ENCODE results near the gene ASB14.

The ASB14 gene

GRCh38 chr3:57261929-57262328, 30.6 kb downstream of the ASB14 start:
- intact Hi-C loops (cut with DNase I) = no loop called here
- DNase-seq = no peak

DNA sequence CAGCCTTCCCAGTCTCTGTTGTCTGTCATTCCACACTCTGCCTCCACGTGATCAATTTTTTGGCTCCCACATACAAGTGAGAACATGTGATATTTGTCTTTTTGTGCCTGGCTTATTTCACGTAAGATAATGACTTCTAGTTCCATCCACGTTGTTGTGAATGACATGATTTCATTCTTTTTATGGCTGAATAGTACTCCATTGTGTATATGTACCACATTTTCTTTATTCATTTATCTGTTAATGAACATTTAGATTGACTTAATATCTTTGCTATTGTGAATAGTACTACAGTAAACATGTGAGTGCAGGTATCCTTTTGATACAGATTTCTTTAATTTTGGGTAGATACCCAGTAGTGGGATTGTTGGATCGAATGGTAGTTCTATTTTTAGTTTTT, 31.4 kb downstream of the ASB14 start:
- intact Hi-C loops (cut with DNase I) = no loop called here
- no peak for DNase-seq

GRCh38 chr3:57257678-57258077, 34.8 kb downstream of the ASB14 start:
- DNase-seq = no peak
- intact Hi-C loops (cut with DNase I) = no loop called here

DNA sequence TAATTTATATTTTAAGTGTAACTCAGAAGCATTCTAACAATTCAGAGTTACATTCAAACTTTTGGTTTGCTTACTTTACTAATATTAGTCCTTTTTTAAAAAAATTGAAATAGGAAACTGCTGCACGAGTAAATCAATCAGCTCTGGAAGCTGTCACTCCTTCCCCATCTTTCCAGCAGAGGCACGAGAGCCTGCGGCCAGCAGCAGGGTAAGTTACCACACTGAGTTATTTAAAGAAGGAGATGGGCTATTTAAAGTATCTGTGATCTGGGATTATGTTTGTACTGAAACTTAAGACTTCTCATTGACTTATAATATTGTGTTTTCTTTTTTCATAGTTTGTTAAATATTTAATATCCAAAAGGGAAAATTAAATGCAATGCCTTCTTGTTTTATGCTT, 35.6 kb downstream of the ASB14 start:
- intact Hi-C loops (cut with DNase I) = no loop called here

DNA sequence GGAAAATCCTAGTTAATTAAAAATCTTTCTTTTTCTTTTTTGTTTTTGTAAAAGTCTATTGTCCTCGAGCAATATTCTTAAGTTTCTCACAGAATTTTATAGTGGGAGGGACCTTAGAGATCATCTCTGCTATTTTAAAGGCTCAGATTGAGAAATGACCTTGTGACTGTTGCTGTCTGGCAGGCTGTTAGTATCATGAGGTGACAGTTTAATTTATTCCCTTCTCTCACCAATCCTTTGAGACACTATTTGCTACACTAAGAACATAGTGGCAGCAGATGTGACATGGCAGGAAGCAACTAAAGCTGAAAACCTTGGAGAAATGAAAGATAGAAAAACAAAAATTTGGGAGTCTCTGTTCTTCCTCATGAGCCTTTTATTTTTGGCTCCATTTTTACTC, 40.1 kb downstream of the ASB14 start:
- intact Hi-C loops (cut with DNase I) = no loop called here
- DNase-seq = no peak

More for the DNA sequence above, 35.6 kb downstream of the ASB14 start:
- no peak for DNase-seq

DNA sequence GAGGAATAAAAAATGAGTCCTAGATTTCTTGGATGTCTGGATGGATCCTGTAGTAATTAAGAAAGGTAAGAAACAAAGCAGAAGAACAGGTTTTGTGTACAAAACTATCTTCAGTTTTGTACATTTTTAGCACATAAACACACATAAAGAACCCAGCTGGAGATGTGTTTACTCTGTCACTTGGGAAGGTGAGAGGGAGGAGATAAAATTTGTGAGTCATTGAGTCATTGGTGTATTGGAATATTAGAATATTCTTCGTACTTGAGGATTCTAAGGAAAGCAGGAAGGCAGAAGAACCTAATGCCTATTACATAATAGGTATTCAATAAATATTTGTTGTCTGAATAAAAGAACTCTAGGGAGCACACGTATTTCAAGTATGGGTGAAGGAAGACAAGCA, 47.5 kb downstream of the ASB14 start:
- no peak for DNase-seq
- intact Hi-C loops (cut with DNase I) = no loop called here

DNA sequence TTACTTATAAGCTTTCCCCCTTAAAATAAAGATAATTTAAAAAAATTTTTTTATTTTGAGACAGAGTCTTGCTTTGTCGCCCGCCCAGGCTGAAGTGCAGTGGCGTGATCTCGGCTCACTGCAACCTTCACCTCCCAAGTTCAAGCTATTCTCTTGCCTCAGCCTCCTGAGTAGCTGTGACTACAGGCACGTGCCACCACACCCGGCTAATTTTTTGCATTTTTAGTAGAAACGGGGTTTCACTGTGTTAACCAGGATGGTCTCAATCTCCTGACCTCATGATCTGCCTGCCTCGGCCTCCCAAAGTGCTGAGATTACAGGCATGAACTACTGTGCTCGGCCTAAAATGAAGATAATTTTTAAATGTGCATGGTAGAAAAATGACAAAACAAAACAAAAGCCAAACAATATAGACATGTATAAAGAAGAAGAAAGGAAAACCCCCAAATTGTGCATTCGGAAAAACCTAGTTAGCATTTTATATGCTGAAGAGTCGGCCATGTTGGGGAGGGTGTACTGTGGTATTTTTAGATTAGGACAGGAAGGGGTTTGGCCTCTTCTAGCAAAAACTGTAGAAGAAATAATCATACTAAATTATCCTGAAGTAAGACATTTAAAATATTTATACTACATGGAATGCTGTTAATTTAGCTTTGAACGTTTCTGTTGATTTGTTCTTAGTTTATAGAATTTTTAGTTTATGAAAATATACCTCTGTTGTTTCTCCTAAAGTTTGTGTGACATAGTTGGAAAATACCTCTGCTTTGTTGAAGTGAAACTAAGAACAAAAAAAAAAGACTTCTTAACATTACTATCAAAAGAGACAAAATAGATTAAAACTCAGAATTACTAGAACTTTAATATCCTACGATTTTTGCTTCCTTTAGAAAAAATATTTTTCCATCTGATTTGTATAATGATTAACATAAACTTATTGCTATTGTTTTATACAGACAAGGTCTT, 57.6 kb downstream of the ASB14 start:
- intact Hi-C loops (cut with DNase I) = no loop called here
- no peak for DNase-seq

- DNase-seq = no peak
- intact Hi-C loops (cut with DNase I) = no loop called here
Observed at GRCh38 chr3:57233799-57234198, 58.7 kb downstream of the ASB14 start.

- DNase-seq = no peak
- intact Hi-C loops (cut with DNase I) = no loop called here
Observed at GRCh38 chr3:57230006-57230405, 62.5 kb downstream of the ASB14 start.

DNA sequence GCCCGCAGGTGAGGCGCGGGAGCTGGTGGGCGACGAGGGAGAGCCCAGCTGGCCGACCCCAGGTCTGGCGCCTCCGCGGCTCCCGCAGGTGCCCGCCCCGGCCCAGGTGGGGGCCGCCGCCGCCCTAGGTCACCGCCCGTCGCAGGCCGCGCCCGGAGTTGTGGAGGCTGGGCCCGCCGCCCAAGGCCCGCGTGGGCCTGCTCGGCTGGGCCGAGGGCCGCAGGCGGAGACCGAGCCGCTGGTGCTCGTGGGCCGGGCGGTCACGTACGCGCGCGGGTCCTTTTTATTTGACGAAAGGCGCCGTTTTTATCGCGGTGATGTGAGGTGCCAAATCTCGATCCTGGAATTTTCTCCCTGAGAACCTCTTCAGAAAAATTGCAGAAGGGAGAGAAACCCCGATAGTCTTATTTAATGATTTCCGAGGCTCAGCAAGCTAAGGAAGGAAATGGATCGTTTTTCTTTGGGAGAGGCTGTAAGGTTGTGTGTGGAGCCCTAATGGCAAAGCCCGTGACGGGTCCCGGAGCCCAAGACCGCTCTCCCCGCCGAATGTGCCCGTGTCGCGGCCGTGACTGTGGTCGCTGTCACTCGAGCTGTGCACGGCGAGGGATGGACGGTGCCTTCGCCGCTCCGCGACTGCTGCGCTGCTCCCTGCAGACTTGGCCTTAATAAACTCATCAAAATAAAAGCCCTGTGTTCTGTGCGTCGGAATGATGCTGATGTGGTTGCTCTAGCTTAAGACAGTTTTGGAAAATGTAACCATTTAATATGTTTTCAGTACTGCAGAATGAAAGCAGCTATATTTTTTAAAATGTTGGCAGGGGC, 64.3 kb downstream of the ASB14 start:
- DNase-seq = peak; percentile 45 to 94 (median 62)
- intact Hi-C loops (cut with DNase I) = loop anchor here (2.0 to 10.0 kb wide), 4 partner anchors 56 to 529 kb away; partner anchors contain the start of genes ARF4 and SLMAP

DNA sequence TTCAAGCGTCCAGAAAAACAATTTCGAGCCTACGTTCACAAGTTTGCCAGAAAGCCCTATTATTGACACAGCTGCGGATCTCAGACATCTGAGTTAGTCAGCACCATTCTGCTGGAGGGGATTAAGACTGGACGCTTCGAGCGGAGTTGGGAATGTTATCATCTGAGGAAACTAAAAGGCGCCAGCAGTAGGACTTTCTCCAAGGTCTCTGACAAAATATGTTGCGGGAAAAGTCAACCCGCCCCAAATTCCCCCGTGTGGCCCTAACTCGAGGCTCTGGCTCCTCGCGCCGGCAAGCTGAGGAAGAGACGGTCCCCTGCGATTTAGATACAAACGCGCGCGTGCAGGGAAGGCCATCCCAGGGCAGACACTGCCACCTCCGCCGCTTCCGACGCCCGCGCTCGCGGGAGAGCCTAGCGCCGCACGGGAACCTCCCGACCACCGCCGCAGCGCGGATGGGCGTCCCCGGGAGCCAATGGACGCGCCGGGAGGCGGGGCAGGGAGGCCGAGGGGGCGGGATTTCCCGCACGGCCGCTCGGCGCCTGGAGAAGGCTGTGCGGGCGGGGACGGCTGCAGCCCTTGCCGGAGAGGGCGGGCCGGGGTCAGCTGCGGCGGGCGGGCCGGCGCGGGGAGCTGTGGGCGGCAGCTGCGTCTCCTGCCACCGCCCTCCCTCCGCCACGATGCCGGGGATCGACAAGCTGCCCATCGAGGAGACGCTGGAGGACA, 65.1 kb downstream of the ASB14 start, which contains the start of gene APPL1:
TSS of gene APPL1 (plus strand) at position 526 of the 726 bp plus-strand sequence. CDS start at position 681, 155 bp downstream.
- peak; percentile 88 to 99 (median 92) for DNase-seq
- intact Hi-C loops (cut with DNase I) = loop anchor here (2.0 to 10.0 kb wide), 4 partner anchors 55 to 530 kb away; partner anchors contain the start of genes ARF4 and SLMAP

- DNase-seq = no peak
- intact Hi-C loops (cut with DNase I) = loop anchor here (2.0 to 10.0 kb wide), 4 partner anchors 54 to 531 kb away; partner anchors contain the start of genes ARF4 and SLMAP
Observed at GRCh38 chr3:57226176-57226575, 66.3 kb downstream of the ASB14 start.

DNA sequence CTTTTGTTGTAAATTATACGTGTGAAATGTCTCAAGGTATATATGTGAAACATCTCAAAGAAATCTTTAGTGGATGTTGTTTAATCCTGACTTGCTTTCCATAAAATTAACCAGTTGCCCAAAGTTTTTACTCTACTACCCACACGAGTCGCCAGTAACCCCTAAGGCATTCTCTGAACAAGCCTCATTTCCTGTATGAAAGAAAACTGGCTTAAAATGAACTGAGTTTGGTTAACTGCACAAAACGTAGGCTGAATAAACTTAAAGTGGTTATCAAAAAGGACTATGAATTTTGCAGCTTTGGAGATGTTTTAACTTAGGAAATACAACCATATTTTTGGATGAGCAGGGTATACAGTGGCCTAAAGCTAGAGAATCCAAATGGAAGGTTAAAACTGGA, 67.6 kb downstream of the ASB14 start:
- intact Hi-C loops (cut with DNase I) = loop anchor here (5.0 to 10.0 kb wide), 4 partner anchors 53 to 532 kb away; partner anchors contain the start of gene SLMAP
- DNase-seq = no peak

DNA sequence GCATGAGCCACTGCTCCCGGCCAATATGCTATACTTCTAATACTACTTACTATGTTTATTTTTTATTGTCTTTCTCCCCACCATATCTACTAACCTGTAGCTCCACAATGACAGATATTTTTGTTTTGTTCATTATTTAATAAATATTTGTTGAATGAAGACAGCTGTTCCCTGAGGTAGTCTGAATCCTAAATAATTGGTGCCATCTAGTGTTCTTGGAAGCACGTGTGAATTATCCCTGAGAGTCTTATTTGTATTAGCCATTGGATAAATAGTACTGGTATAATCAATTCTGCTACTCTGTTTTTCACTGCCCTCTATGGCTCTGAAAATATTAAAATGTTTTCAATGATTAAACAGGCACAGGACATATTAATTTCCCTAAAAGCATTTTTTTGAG, 70.6 kb downstream of the ASB14 start:
- intact Hi-C loops (cut with DNase I) = loop anchor here (5.0 to 10.0 kb wide), 2 partner anchors 120 to 227 kb away; no protein-coding TSS in a partner anchor
- DNase-seq = no peak
